GM21381 (cell line): ENCODE results near the gene GALNT5.
"Not testable (repeated sequence)": the region's sequence is repeated elsewhere in the genome, so short reads cannot be mapped to it uniquely, and the experiment has no call there.

ENCODE experiments used
- ATAC-seq: cut with Tn5 transposase; IDR thresholded peaks from one replicate; pipeline ENCODE4 v1.9.1; 2021; ENCODE audit warnings: mild to moderate bottlenecking, moderate library complexity; ENCODE audit not compliant: unreplicated experiment

The GALNT5 gene

GRCh38 chr2:157326698-157327097 is 69.2 kb downstream of the GALNT5 start:
- no peak for ATAC-seq

DNA sequence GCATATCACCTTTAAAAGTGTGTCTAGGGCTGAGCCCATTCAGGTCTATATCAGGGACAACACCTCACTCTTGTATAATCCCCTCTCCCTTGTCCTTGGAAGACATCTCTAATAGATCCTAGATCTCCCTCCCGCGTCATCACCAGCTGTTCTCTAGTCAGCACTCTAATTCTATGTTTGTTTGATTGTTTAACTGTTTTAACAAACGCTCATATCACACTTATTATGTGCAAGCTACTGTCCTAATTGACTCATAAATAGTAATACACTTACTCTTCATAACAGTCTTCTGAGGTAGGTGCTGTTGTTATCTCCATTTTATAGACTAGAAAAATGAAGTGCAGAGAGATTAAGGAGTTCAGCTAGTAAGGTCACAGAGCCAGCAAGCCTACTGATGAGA is 69.7 kb downstream of the GALNT5 start:
- peak; percentile 32 for ATAC-seq

DNA sequence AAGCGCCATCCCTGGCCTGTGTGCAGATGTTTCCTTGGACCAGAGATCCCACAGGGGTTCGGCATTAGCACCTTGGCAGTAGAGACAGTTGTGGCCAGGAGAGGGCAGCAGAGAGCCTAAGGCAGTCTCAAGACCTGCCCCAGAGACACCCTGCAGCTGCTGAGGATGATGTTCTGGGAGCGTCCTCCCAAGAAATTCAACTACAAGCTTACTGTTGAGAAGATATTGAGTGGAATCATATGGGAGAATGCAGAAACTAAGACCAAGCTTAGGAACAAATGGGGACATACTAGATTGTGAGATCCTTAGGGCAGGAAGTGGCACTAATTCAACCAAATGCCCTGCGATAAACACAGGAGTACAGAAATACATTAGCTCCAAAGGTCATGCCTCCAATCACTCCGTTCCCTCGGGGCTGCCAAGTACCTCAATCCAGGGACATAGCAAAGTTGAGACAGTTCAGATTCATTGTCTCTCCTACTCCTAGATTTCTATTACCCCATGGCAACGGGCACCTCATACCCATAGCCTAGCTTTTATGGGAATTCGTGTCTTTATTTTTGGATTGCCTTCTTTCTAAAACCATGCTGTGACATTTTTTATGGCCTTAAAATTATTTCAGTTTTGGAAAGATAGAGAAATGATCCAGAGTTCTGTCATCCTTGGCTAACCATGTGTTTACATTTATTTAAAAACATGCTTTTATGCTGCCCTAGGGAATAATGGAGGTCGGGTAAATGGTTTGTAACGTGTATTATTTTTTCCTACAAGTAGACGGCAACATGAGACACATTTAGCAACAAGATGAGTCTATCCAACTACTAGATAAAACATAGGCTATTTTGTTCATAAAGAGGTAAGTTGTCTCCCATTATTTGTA is 70.4 kb downstream of the GALNT5 start:
- peak; percentile 98 for ATAC-seq

DNA sequence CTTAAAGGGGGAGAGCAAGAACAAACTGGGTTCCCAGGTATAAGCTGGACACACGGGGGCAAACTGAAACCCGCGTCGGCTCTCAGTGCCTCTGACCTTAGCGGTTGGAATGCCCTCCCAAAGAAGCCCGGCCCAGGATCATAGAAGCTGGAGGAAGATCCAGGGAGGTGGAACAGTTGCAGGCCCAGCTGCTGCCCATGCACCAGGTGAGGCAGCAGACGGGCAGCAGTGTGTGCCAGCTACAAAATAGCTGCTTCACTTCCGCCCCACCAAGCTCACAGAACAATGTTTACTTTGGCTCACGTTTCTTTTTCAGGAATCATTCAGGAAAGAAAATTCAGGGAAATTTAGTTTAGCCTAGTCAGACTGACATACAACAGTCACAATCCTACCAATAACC is 72.0 kb downstream of the GALNT5 start:
- no peak for ATAC-seq

GRCh38 chr2:157333304-157334047 is 76.0 kb downstream of the GALNT5 start:
- ATAC-seq = no peak

DNA sequence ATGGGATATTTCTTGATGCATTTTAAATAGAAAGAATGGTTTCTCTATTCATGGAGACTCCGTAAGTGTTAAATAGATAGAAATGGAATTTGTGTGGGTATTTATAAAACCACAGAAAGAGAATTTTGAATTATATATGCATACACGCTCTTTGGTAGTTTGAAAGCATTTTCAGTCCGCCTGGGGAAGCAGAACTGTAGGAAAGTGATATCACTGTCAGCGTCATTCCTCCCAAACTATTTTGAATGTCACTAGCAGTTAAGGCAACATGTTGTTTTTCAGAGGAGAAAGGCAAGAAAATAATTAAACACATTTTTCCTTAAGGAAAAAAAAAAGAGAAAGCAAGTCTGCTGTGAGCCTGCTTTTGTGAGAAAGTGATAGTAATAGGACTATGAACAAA is 76.8 kb downstream of the GALNT5 start:
- ATAC-seq = no peak

DNA sequence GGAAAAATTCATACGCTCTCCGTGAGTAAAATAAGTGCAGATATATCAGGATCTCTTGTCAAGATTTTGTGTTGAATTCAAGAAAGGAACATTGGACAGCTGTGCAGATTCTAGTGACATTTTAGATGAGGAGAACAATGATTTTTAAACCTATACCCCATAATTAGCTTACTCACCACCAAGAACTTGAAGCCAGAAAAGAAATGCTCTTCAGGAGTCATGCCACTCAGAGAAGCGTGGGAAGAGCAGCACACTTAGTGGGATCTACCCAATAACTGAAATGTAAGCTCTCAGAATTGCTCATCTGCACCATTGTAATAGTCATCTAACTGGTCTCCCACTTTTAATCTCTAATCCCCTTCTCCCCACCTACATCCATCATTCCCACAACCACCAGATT is 77.3 kb downstream of the GALNT5 start:
- ATAC-seq = no peak

- peak; percentile 62 for ATAC-seq
Measured at GRCh38 chr2:157336137-157337010, 78.9 kb downstream of the GALNT5 start.

- ATAC-seq = no peak
Measured at GRCh38 chr2:157337978-157338377, 80.5 kb downstream of the GALNT5 start.

DNA sequence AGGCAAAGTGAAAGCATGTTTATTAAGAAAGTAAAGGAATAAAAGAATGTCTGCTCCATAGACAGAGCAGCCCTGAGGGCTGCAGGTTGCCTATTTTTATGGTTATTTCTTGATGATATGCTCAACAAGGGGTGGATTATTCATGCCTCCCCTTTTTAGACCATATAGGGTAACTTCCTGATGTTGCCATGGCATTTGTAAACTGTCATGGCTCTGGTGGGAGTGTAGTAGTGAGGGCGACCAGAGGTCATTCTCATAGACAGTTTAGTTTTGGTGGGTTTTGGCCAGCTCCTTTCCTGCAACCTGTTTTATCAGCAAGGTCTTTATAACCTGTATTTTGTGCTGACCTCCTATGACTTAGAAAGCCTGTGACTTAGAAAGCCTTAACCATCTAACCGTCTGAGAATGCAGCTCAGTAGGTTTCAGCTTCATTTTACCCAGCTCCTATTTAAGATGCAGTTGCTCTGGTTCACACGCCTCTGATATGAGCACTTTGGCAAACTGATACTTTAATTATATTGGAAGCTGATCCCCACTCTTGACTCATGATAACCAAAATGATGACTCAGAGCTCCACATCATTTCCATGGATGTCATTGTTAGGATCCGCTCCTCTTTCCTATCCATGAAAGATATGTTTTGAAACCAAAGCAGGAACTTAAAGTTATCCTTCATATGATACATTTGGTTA is 82.6 kb downstream of the GALNT5 start:
- no peak for ATAC-seq

- ATAC-seq = not testable (repeated sequence)
Measured at GRCh38 chr2:157341381-157341780, 83.9 kb downstream of the GALNT5 start.

DNA sequence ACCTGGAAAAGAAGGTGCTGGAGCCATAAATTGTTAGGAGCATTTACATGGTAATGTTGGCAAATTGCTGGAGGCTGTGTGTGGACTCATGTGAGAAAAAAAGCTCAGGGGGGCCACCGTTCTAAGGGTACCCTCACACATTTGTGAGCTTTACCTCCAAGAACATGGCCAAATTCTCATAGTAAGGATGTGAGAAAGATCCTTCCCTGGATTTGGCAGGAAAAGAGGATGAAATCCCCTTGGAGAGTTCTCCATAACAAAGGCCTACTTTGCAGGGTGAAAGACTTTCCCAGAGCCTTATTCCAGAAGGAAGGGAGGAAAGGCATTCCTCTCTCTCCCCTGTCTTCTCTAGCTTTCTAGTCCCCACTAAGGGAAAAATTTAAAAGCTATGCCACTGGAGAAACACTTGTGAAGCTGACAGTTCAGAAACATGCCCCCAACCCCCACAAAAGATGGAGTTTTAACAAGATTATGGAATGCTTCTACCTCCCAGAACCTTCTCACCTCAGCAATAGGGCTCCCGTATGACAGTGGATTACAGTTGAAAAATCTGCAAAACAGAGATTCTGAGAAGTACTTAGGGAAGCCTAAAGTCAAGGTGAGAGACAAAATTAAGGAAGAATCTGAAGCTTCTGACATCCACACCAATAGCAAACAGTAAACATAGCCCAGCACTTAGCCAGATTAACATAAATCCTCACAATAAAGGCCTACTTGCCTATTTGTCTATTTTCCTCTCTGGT is 88.3 kb downstream of the GALNT5 start:
- ATAC-seq = no peak

GRCh38 chr2:157348291-157348921 is 90.9 kb downstream of the GALNT5 start:
- no peak for ATAC-seq

GRCh38 chr2:157349949-157350515 is 92.5 kb downstream of the GALNT5 start:
- no peak for ATAC-seq

- ATAC-seq = no peak
Measured at GRCh38 chr2:157355618-157356017, 98.1 kb downstream of the GALNT5 start.

GRCh38 chr2:157359628-157360027 is 102.1 kb downstream of the GALNT5 start:
- no peak for ATAC-seq

DNA sequence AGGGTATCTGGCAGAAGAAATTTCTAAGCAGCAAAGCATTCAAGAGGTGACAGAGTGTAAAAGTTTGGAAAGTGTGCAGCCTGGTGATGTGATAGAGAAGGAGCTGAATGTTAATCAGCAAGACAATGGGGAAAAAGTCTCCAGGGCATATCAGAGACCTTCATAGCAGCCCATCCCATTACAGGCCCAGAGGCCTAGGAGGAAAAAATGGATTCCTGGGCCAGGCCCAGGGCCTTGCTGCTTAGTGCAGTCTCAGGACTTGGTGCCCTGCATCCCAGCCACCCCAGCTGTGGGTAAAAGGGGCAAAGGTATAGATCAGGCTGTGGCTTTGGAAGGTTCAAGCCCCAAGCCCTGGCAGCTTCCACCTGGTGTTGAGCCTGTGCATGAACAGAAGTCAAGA is 104.0 kb downstream of the GALNT5 start:
- no peak for ATAC-seq

DNA sequence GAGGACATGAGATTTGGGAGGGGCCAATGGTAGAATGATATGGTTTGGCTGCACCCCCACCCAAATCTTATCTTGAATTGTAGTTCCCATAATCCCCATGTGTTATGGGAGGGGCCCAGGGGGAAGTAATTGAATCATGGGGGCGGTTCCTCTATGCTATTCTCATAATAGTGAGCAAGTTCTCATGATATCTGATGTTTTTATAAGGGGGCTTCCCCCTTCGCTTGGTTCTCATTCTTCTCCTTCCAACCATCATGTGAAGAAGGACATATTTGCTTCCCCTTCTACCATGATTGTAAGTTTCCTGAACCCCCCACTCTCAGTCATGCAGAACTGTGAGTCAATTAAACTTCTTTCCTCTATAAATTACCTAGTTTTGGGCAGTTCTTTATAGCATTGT is 105.1 kb downstream of the GALNT5 start:
- no peak for ATAC-seq

DNA sequence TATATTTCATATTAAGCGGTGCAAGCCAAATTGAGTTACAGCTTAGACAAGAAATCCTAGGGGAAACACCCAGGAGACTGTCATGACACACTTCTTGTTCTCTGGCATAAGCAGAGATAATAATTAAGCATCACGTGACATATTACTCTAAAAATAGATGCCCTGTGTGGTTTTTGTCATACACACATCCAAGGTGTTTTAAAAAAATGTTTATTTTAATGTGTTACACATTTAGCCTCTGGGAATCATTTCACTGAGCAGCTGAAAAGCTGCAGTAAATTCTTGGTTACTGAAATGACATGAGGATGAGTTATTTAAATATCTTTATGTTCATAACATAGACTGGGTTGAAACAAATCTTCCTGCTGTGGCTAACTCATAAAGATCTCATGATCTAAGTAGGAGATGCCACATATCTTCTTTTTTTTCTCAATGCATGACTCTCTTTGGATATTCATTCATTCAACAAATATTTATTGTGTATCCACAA is 106.2 kb downstream of the GALNT5 start:
- ATAC-seq = peak; percentile 65
